ENCODE results near the gene DRD5. TPM values are rescaled to one million over a fixed set of nuclear protein-coding genes. Genes with fewer than 3 reads are reported as not detected.

The DRD5 gene
- total and polyA plus RNA-seq, 9 of the 15 experiments (the other 6 are each of a cell fraction or from before 2014, with no cell fraction given) = not detected

DNA sequence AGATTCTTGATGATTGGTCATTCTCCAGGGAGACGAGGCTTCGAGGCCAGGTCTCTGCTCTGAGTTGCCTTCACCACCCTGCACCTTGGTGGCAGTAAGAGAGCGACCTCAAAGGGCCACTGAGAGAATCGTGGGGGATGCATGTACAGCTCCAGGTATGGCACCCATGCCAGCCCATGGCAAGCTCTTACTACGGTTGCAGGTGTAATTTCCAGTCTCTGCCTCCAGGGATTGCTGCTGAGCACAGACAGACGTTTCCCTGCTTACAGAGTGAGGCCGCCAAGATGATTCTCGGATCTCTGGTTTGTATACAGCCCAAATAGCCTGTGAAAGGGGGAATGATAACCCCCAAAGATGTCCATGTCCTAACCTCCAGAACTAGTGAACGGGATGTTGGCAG, 16.3 kb upstream of the DRD5 start:
- in situ Hi-C loops (cut with MboI) (no loop called here), intact Hi-C loops (cut with micrococcal nuclease) (loop anchor here (10.0 kb wide), 1 partner anchor 60 kb away; no protein-coding TSS in a partner anchor)
- CTCF ChIA-PET (ENCODE audit: low intra/inter-chr PET ratio) = interaction anchor here (2.7 to 4.0 kb wide), 2 partner anchors 249 to 253 kb away, joined by 13 to 15 read pairs; no protein-coding TSS in a partner anchor
- Histone ChIP-seq H3K36me3 (ENCODE audit: control insufficient read depth, insufficient read depth, low read length) (no peaks in the 10 kb centered on the region), H3K4me3 (no peak overlapping the region), H2AFZ (ENCODE audit: low read depth, low read length) (no peak overlapping the region), H3K9me3 (replicated peaks; ENCODE audit: control insufficient read depth, insufficient read depth, low read depth, low read length) (no peaks in the 10 kb centered on the region), H3K27ac (ENCODE audit: extremely low read depth, low read depth, low read length) (no peak overlapping the region), H3K9ac (ENCODE audit: insufficient read depth in 1 of 2, low read depth in 2 of 2, low read length in 2 of 2) (no peak overlapping the region), H4K20me1 (replicated peaks; ENCODE audit: control insufficient read depth, insufficient read depth, low read length) (no peaks in the 10 kb centered on the region), H3K27me3 (ENCODE audit: control insufficient read depth in 2 of 2, insufficient read depth in 2 of 2, low read length in 2 of 2) (peaks cover 0 to 7% of the 10 kb centered on the region in 2 experiments; a peak in 1 of 5 replicates), H3K4me2 (ENCODE audit: insufficient read depth, low read length) (no peak overlapping the region), H3K79me2 (ENCODE audit: control insufficient read depth, insufficient read depth, low read length) (no peaks in the 10 kb centered on the region), H3K9me1 (ENCODE audit: control insufficient read depth, insufficient read depth, low read length) (no peaks in the 10 kb centered on the region), H3K4me1 (replicated peaks in 1 of 2; ENCODE audit: control insufficient read depth in 2 of 2, insufficient read depth in 2 of 2, low read length in 2 of 2) (no peaks in the 10 kb centered on the region)
- TF ChIP-seq, protein P1, sequence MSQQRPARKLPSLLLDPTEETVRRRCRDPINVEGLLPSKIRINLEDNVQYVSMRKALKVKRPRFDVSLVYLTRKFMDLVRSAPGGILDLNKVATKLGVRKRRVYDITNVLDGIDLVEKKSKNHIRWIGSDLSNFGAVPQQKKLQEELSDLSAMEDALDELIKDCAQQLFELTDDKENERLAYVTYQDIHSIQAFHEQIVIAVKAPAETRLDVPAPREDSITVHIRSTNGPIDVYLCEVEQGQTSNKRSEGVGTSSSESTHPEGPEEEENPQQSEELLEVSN (IDR thresholded peaks at IDR 0.05; ENCODE audit: borderline replicate concordance in 1 of 2, extremely low read depth in 1 of 2, insufficient read depth in 1 of 2, insufficient read length in 1 of 2, low read depth in 1 of 2, low read length in 1 of 2, poor library complexity in 1 of 2, severe bottlenecking in 1 of 2) = no peak
- TF ChIP-seq, protein P2, sequence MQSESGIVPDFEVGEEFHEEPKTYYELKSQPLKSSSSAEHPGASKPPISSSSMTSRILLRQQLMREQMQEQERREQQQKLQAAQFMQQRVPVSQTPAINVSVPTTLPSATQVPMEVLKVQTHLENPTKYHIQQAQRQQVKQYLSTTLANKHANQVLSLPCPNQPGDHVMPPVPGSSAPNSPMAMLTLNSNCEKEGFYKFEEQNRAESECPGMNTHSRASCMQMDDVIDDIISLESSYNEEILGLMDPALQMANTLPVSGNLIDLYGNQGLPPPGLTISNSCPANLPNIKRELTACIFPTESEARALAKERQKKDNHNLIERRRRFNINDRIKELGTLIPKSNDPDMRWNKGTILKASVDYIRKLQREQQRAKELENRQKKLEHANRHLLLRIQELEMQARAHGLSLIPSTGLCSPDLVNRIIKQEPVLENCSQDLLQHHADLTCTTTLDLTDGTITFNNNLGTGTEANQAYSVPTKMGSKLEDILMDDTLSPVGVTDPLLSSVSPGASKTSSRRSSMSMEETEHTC (IDR thresholded peaks at IDR 0.05) = no peak
- TF ChIP-seq, protein P3, sequence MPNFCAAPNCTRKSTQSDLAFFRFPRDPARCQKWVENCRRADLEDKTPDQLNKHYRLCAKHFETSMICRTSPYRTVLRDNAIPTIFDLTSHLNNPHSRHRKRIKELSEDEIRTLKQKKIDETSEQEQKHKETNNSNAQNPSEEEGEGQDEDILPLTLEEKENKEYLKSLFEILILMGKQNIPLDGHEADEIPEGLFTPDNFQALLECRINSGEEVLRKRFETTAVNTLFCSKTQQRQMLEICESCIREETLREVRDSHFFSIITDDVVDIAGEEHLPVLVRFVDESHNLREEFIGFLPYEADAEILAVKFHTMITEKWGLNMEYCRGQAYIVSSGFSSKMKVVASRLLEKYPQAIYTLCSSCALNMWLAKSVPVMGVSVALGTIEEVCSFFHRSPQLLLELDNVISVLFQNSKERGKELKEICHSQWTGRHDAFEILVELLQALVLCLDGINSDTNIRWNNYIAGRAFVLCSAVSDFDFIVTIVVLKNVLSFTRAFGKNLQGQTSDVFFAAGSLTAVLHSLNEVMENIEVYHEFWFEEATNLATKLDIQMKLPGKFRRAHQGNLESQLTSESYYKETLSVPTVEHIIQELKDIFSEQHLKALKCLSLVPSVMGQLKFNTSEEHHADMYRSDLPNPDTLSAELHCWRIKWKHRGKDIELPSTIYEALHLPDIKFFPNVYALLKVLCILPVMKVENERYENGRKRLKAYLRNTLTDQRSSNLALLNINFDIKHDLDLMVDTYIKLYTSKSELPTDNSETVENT (CRISPR knock-in tag; IDR thresholded peaks at IDR 0.05) = no peak
- no peak for TF ChIP-seq ZNF133 (CRISPR knock-in tag; IDR thresholded peaks at IDR 0.05)
- TF ChIP-seq, protein P4, sequence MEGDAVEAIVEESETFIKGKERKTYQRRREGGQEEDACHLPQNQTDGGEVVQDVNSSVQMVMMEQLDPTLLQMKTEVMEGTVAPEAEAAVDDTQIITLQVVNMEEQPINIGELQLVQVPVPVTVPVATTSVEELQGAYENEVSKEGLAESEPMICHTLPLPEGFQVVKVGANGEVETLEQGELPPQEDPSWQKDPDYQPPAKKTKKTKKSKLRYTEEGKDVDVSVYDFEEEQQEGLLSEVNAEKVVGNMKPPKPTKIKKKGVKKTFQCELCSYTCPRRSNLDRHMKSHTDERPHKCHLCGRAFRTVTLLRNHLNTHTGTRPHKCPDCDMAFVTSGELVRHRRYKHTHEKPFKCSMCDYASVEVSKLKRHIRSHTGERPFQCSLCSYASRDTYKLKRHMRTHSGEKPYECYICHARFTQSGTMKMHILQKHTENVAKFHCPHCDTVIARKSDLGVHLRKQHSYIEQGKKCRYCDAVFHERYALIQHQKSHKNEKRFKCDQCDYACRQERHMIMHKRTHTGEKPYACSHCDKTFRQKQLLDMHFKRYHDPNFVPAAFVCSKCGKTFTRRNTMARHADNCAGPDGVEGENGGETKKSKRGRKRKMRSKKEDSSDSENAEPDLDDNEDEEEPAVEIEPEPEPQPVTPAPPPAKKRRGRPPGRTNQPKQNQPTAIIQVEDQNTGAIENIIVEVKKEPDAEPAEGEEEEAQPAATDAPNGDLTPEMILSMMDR (IDR thresholded peaks at IDR 0.05 in 2 of 3, conservative IDR thresholded peaks at IDR 0.05 in 1 of 3; ENCODE audit: insufficient read depth in 2 of 3, low read depth in 1 of 3, low read length in 3 of 3) = peak; percentile 45 to 52 (median 46)
- peak; percentile 11 to 42; a peak in 2 of 4 replicates for TF ChIP-seq RAD21 (CRISPR knock-in tag; conservative IDR thresholded peaks at IDR 0.05 in 1 of 2, IDR thresholded peaks at IDR 0.05 in 1 of 2)
- peak; percentile 87 for FAIRE-seq
- BruUV-seq (replicated peaks) = no TSS peak
- ATAC-seq = no peak
- DNase-seq (ENCODE audit: extremely low read depth in 1 of 4, low spot score in 3 of 4) = peak in 3 of 4 experiments; percentile 9 to 11 (median 10)
- 3% methylated on average over 9 of the region's 9 CpGs for WGBS (ENCODE audit: insufficient coverage, low coverage, missing lambda C conversion rate)
- POLR2A ChIA-PET = no interaction called here
